ENCODE data around the gene ZNF280A.
A peak's percentile ranks its signal among the peaks of the same experiment; 100 is the strongest.
"Not testable (repeated sequence)": the region's sequence is repeated elsewhere in the genome, so short reads cannot be mapped to it uniquely, and the experiment has no call there.

The ZNF280A gene

DNA sequence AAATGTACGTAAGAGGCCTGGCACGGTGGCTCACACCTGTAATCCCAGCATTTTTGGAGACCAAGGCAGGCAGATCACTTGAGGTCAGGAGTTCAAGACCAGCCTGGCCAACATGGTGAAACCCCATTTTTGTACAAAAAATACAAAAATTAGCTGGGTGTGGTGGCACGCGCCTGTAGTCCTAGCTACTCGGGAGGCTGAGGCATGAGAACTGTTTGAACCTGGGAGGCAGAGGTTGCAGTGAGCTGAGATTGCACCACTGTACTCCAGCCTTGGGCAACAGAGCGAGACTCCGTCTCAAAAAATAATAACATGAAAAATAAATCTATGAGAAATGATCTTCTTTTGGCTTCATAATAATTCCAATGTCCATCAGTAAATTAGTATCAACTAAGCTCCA is 9.2 kb downstream of the ZNF280A start:
- DNase-seq, result not testable (repeated sequence)

DNA sequence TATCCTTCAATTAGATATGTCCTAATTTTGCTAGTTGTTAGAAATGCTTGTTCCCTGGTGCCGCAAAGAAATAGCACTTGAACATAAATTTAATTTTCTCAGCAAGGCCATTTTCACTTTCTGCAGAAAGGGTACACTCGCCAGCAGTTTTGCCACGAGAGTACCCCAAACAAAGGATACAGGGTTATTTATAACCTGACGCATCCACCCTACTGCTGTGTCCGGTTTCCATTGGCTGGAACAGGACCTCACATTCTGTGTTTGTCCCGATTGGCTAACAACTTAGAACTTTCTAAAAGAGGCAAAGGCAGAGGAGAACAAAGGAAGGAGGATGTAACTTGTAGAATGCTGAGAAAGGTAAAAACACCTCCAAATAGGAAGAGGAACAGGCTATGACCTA is 10.2 kb downstream of the ZNF280A start:
- DNase-seq, result not testable (repeated sequence)

DNA sequence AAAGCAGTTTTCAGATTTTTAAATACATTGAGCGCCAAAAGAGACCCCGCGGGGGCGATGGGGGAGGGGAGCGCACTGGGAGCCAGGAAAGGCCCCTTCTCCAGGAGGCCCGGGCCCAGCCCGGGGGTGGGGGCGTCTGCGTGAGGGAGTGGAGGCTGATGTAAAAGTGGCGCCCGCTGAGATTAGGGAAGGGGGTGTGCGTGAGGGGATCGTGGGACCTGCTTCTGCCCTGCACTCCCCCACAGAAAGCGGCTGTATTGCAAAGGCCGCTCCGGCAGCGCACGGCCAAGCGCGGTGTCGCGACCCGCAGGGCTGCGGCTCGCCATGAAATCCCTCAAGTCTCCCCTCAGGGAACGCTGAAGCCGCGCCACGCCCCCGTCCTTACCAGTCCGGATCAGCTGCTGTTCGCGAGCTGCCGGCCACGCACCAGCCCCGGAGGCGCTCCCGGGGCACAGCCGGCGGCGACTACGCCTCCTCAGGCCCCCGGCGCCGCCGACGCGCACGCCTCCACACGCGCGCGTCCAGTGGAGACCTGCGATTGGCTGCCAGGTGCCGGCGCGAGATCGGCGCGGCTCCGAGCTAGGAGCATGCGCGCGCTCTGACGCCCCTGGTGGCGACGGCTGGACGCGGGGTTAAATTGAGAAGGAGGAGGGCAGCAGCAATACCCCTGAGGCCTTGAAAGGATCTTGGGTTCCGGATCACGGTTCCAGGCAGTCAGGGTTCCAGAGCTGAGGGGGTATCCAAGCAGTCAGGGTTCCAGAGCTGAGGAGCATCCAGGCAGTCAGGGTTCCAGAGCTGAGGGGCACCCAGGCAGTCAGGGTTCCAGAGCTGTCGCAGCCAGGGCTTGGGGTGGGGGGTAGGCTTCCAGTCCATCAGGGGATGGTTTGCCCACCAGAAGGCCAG is 11.5 kb downstream of the ZNF280A start, which contains the start of gene ZNF280B:
Gene ZNF280B, minus strand, starts transcription at position 469 of the 903 bp plus-strand sequence. CDS start 19,344 bp downstream, outside the sequence.
- peak; percentile 94 for DNase-seq

DNA sequence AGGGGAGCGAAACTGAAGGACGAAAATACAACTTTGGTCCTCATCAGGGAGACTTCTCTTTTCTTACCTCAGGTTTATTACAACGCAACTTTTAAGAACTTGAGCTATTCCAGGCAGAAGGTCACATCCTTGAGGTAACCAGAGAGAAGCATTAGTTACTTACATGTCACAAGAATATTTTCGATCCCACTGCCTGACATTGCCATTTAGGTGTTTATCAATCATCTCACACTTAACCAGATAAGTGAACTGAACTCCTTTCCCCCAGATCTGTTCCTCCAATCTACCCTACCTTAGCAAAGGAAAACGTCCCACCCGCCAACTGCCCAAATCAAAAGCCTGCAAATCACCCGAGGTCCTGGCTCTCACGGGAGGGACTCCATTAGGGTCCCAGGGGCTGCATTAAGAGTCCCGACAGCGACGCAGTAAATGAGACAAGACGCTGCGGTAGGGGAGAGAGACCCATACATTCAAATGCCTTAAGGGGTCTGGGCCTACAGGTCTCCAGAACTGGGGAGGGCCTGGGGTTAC is 12.3 kb downstream of the ZNF280A start:
- DNase-seq, result no peak

DNA sequence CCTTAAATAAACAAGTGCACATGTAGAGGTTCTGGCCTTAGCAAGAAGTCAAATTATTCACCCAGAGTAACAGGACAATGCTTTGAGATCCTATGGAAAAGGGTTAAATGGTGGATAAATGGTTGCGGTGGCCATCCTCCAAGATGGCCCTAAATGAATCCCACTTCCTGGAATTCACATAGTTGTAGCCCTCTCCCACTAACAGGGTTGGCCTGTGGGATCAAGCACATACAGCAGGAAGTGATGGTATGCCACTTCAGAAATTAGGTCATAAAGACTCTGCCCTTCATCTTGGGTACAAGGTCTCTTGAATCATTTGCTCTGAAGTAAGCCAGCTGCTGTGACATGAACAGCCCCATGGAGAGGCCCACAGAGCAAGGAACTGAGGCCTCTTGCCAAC is 13.3 kb downstream of the ZNF280A start:
- no peak for DNase-seq

DNA sequence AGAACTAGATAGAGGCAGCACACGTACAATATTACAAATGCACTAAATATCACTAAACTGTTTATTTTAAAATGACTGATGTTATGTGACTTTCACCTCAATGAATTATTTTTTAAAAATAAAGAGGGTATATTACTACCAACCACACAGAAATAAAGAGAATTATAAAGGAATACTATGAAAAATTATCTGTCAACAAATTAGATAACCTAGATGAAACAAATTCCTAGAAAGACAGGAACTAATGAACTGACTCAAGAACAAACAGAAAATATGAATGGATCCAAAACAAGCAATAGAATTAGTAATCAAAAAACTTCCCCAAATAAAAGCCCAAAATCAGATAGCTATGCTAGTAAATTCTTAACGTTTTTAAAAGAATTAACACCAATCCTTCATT is 21.8 kb downstream of the ZNF280A start:
- no peak for DNase-seq

DNA sequence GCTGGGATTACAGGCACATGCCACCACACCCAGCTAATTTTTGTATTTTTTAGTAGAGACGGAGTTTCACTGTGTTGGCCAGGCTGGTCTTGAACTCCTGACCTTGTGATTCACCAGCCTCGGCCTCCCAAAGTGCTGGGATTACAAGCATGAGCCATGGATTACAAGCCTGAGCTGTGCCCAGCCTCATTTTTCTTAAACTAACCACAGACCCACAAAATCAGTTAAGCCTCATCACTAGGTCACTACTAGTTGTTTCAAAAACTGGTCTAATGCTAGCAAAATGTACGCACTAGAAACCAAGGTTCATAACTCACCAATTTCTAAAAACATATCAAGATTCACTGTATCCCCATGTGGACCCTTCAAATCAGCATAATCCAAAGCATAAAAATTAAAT is 28.5 kb downstream of the ZNF280A start:
- not testable (repeated sequence) for DNase-seq

DNA sequence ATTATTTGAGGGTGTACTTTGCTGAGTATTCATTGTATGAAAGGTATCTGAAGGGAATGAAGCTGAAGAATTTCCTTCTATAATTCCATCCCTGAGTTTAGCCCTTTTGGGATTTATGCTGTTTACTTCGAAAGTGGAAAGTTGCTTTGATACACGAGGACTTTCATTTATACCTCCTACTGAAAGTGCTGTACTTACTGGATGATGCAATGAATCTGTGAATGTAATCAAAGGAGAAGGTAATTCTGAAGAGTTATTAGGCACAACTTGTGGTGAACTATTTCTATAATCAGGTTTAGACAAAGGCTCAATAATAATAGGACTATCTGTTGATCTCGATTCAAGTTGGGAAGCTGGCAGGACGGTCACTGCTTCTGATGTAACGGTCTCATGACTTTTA is 31.3 kb downstream of the ZNF280A start:
- no peak for DNase-seq

DNA sequence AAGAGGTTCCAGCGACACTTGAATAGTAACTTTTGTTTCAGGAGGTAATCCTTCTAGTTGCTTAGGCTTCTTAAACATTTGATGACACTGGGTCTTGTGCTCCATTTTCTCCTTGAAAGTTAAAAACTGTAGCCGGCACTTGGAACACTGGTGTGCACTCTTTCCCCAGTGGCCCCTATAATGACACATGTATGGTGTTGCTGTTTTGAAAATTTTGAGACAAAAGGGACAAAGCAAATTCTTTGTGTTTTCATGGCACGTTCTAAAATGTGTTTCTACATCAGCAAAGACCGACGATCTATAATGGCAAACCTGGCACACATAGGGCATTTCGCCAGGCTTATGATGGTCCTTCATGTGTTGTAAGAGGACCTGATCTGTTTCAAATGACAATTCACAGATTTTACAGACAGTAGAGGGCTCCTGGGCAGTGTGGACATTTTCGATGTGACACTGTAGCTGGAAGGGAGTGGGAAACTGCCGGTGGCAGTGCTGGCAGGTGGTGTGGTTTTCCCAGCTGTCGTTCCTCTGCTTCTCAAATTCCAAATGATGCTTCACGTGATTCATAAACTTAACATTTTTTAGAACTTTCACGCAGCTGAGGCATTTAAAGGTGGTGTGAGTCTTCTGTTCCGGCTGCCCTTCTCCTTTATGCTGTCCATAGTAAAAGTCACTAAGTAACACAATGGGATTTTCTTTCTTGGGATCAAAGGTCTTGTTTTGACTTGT is 32.0 kb downstream of the ZNF280A start:
- no peak for DNase-seq

DNA sequence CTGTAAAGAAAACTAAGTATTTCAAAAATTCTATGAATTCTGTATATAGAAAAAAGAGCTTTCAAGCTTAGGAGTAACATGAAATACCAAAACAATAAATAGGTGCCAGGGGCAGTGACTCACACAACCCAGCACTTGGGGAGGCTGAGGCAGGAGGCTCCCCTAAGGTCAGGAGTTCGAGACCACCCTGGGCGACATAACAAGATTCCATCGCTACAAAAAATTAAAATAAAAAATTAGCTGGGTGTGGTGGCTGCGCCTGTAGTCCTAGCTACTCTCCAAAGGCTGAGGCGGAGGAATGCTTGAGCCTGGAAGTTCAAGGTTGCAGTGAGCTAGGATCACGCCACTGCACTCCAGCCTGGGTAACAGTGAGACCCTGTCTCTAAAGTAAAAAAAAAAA is 33.0 kb downstream of the ZNF280A start:
- no peak for DNase-seq

DNA sequence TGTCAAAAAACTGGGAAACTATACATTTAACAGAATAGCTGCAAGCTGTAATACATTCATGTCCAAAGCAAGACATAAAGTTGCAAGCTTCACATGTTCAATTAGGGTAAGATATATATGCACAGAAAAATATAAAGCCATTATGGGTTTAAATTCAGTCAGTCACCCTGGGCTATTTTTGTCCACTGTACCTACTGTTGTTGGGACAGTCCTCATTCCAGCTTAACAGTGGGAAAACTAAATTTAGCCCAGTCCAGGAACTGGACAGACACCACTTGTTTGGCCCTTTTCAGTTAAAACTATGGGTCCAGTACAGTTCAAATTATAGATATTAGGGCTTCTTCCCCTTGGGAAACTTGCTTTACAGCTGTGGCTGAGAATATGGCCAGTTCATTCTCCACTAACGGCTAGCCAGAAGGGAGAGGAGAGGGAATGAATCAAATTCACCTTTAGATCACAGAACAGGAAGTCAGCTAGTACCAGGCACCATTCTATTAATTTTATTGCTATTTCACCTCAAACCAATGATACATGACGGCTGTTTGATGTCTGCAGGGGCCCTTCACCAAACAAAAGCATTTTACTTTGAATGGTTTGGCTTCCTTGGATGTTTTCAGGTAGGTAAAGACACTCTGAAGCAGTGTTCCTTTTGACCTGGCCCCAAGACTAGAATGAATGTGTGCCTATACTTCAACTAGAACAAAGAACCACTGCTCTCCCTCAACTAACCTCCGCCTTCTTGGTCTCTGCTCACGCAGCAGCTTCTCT is 33.8 kb downstream of the ZNF280A start:
- no peak for DNase-seq

DNA sequence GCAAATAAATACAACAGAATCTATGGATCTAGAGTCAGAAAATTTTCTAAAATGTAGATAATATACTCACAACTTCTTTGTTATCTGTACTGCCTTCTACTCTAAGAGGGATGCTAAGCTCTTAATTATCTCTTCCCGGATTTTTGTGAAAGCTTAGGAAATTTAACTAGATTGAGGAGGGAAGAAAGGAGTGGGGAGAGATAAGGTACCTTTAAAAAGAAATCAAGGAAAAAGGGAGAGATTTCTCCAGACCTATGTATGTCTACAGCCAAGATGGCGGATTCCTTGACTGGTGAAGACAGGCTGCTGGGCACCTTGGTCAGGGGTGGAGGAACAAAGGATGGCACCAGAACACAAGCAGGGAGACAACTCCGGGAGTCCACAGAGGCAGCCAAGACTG is 34.5 kb downstream of the ZNF280A start:
- DNase-seq, result no peak

DNA sequence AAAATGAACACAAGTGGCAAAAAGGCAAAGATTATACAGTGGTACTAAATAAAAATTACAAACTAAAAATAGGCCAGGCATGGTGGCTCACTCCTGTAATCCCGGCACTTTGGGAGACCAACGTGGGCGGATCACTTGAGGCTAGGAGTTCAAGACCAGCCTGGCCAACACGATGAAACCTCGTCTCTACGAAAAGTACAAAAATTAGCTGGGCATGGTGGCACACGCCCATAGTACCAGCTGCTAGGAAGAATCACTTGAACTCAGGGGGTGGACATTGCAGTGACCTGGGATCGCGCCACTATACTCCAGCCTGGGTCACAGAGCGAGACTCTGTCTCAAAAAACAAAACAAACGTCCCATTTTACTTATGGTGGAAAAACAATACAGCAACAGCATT is 36.0 kb downstream of the ZNF280A start:
- no peak for DNase-seq

DNA sequence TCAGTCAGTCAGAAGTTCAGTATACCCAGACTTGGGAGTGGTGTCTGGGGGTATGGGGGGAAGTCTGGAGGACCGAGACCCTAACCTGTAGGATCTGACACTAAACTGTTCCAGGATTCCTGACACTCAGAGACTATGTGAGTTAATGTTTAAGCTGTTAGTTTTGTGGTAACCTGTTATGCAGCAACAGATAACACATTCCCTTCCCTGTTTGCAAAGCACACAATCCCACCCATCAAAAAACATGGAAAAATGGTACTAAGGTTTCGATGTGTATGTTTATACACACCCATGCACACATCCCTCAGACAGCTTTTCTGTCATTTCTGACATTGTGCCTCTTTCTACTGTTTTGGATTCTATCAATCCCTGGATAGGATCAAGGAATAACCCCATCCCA is 39.1 kb downstream of the ZNF280A start:
- no peak for DNase-seq

DNA sequence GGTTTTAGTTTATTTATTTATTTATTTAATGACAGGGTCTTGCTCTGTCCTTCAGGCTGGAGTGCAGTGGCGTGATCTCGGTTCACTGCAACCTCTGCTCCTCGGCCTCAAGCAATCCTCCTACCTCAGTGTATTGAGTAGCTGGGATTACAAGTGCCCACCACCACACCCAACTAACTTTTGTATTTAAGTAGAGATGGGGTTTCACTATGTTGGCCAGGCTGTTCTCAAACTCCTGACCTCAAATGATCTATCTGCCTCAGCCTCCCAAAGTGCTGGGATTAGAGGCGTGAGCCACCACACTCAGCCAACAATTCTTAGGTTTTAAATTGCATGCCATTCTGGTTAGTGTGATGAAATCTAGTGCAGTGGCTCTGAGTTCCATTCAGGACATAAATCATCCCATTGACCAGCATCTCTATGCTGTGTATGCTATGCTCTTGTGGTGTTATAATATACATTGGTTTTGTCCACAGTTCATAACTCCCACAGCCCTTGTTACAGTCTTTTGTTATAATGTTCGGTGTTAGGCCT is 40.0 kb downstream of the ZNF280A start:
- DNase-seq, result no peak

DNA sequence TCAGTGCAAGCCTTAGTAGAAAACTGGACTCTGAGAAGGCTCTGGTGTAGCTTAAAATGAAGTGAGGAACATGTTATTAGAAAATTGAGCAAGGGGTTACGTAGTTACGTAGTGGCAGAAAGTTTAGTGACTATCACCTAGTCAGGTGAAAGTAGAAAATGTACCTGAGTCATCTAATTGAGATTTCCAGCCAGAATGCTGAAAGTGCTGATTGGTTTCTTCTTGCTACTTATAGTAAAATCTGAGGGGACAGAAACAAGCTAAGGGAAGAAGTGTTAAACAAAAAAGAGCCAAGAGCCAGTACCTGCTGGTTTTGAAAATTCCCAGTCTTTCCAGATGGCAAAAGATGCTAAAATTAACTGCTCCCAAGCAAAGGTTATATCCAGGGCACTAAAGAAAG is 41.0 kb downstream of the ZNF280A start:
- no peak for DNase-seq

DNA sequence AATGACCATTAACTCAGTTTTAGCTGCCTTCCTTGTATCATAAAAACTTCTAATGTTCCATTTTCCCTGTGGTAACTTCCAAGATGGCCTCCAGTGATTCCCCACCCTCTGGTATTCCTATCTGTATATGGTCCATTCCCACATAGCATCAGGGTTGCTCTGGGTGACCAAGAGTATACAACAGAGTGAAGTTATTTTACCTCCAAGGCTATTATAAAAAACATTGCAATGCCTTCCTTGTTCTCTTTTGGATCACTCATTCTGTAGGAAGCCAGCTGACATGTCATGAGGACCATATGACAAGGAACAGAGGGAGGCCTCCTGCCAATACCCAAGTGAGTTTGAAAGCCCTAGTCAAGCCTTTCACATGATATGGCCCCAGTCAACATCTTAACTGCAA is 41.6 kb downstream of the ZNF280A start:
- DNase-seq, result no peak

DNA sequence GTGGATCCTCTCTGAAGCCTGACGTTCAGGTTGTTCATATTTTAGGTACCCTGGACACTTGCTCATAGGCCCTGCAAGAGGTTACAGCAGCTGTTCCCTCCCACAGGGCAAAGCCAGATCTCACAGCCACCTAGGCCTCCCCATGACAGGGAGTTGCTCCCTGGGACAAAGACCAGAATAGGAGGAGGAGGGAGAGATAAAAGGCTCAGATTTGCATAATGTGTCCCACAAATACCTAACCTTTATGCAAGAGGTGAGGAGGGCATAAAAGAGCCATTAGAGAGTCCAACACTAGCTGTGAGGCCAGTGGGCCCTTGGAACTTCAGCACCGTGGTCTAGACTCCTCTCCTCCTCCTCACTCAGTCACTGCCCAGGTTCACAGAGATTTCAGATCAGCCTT is 45.3 kb downstream of the ZNF280A start:
- no peak for DNase-seq

DNA sequence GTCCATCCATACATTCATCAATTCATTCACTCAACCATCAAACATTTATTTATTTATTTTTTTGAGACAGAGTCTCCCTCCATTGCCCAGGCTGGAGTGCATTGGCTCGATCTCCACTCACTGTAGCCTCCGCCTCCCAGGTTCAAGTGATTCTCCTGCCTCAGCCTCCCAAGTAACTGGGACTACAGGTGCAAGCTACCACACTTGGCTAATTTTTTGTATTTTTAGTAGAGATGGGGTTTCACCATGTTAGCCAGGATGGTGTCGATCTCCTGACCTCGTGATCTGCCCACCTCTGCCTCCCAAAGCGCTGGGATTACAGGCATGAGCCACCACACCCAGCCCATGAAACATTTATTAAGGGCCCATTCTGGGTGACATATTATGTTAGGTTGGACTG is 49.0 kb downstream of the ZNF280A start:
- not testable (repeated sequence) for DNase-seq

DNA sequence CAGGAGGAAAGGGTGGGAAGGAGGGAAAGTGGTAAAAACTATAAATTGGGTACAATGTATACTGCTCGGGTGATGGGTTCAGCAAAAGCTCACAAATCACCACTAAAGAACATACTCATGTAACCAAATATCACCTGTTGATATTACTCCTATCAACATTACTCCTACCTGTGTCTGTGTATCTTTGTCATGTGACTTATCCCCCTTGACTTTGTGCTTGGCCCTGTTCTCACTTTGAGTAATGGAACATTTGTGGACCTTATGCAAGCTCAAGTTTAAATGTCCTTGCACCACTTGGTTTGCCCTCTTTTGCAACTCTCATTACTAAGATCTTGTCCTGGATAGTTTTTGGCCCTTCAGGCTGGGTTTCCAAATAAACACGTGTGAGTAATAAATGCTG is 50.5 kb downstream of the ZNF280A start:
- no peak for DNase-seq

DNA sequence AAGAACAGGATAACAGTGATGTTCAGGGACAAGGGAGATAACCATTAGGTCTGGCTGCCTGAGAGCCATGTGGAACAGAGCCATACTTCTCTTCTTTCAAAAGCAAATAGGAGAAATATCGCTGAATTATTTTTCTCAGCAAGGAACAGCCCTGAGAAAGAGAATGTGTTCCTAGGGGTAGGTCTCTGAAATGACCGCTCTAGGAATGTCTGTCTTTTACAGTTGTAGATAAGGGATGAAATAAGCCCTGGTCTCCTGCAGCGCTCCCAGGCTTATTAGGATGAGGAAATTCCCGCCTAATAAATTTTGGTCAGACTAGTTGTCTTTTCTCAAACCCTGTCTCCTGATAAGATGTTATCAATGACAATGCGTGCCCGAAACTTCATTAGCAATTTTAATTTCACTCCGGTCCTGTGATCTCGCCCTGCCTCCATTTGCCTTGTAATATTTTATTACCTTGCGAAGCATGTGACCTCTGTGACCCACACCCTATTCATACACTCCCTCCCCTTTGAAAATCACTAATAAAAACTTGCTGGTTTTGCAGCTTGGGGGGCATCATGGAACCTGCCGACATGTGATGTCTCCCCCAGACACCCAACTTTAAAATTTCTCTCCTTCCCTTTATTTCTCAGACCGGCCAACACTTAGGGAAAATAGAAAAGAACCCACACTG is 51.1 kb downstream of the ZNF280A start:
- DNase-seq, result not testable (repeated sequence)

DNA sequence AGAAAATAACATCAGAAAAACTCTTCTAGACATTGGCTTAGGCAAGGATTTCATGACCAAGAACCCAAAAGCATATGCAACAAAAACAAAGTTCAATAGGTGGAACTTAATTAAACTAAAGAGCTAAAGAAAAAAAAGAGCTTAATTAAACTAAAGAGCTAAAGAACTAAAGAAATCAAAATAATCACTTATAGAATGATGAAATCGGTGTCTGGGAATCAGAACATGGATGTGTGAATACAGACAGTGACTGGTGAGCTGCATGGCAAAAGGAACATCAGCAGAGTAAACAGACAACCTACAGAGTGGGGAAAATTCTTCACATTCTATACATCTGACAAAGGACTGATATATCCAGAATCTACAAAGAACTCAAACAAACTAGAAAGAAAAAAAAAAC is 53.0 kb downstream of the ZNF280A start:
- DNase-seq, result no peak
